ENCODE data around the gene KRTAP5-2. TPM values are rescaled to one million over a fixed set of nuclear protein-coding genes. Genes with fewer than 3 reads are reported as not detected.
"Not testable (repeated sequence)": the region's sequence is repeated elsewhere in the genome, so short reads cannot be mapped to it uniquely, and the experiment has no call there.

The KRTAP5-2 gene
- total RNA-seq, 1 experiment from 2014 or later: not detected

GRCh38 chr11:1589191-1589963 lies 8.7 kb downstream of the KRTAP5-2 start:
- H3K27me3 ChIP-seq (ENCODE audit: control insufficient read depth, insufficient read depth, low read length); H3K36me3 ChIP-seq (replicated peaks; ENCODE audit: control insufficient read depth, insufficient read depth, low read length); DNase-seq; H3K4me3 ChIP-seq (ENCODE audit: insufficient read depth, low read depth, low read length): not testable (repeated sequence)

- no peak overlapping the region for H3K4me3 ChIP-seq (ENCODE audit: insufficient read depth, low read depth, low read length)
- no peaks in the 10 kb centered on the region for H3K27me3 ChIP-seq (ENCODE audit: control insufficient read depth, insufficient read depth, low read length)
- no peak for DNase-seq
- no peaks in the 10 kb centered on the region for H3K36me3 ChIP-seq (replicated peaks; ENCODE audit: control insufficient read depth, insufficient read depth, low read length)
Observed at GRCh38 chr11:1586699-1587098, 11.4 kb downstream of the KRTAP5-2 start.

- not testable (repeated sequence) for H3K27me3 ChIP-seq (ENCODE audit: control insufficient read depth, insufficient read depth, low read length); DNase-seq; H3K4me3 ChIP-seq (ENCODE audit: insufficient read depth, low read depth, low read length); H3K36me3 ChIP-seq (replicated peaks; ENCODE audit: control insufficient read depth, insufficient read depth, low read length)
Observed at GRCh38 chr11:1584661-1585370, 13.3 kb downstream of the KRTAP5-2 start, which contains the start of gene KRTAP5-1. Gene KRTAP5-1 (minus strand): TSS chr11:1585283. CDS start chr11:1585249, 34 bp downstream.

- not testable (repeated sequence) for DNase-seq; H3K4me3 ChIP-seq (ENCODE audit: insufficient read depth, low read depth, low read length); H3K36me3 ChIP-seq (replicated peaks; ENCODE audit: control insufficient read depth, insufficient read depth, low read length); H3K27me3 ChIP-seq (ENCODE audit: control insufficient read depth, insufficient read depth, low read length)
Observed at GRCh38 chr11:1582909-1583308, 15.2 kb downstream of the KRTAP5-2 start.

- no peak overlapping the region for H3K4me3 ChIP-seq (ENCODE audit: insufficient read depth, low read depth, low read length)
- H3K27me3 ChIP-seq (ENCODE audit: control insufficient read depth, insufficient read depth, low read length): no peaks in the 10 kb centered on the region
- no peaks in the 10 kb centered on the region for H3K36me3 ChIP-seq (replicated peaks; ENCODE audit: control insufficient read depth, insufficient read depth, low read length)
- no peak for DNase-seq
Observed at GRCh38 chr11:1581976-1582375, 16.1 kb downstream of the KRTAP5-2 start.

GRCh38 chr11:1576825-1577224 lies 21.3 kb downstream of the KRTAP5-2 start:
- no peaks in the 10 kb centered on the region for H3K36me3 ChIP-seq (replicated peaks; ENCODE audit: control insufficient read depth, insufficient read depth, low read length)
- peaks cover 28% of the 10 kb centered on the region for H3K27me3 ChIP-seq (ENCODE audit: control insufficient read depth, insufficient read depth, low read length)
- no peak overlapping the region for H3K4me3 ChIP-seq (ENCODE audit: insufficient read depth, low read depth, low read length)
- DNase-seq: no peak

GRCh38 chr11:1575756-1576155 lies 22.3 kb downstream of the KRTAP5-2 start:
- H3K27me3 ChIP-seq (ENCODE audit: control insufficient read depth, insufficient read depth, low read length): peaks cover 35% of the 10 kb centered on the region
- not testable (repeated sequence) for H3K36me3 ChIP-seq (replicated peaks; ENCODE audit: control insufficient read depth, insufficient read depth, low read length); DNase-seq; H3K4me3 ChIP-seq (ENCODE audit: insufficient read depth, low read depth, low read length)

GRCh38 chr11:1574933-1575242 lies 23.2 kb downstream of the KRTAP5-2 start:
- Histone ChIP-seq H3K36me3 (replicated peaks; ENCODE audit: control insufficient read depth, insufficient read depth, low read length) (no peaks in the 10 kb centered on the region), H3K4me3 (ENCODE audit: insufficient read depth, low read depth, low read length) (no peak overlapping the region), H3K27me3 (ENCODE audit: control insufficient read depth, insufficient read depth, low read length) (peaks cover 41% of the 10 kb centered on the region)
- no peak for DNase-seq

GRCh38 chr11:1574238-1574932 lies 23.7 kb downstream of the KRTAP5-2 start:
- Histone ChIP-seq H3K27me3 (ENCODE audit: control insufficient read depth, insufficient read depth, low read length) (peaks cover 43% of the 10 kb centered on the region), H3K4me3 (ENCODE audit: insufficient read depth, low read depth, low read length) (peak overlapping the region; percentile 24), H3K36me3 (replicated peaks; ENCODE audit: control insufficient read depth, insufficient read depth, low read length) (no peaks in the 10 kb centered on the region)
- peak; percentile 96 for DNase-seq

- peak; percentile 83 for DNase-seq
- H3K4me3 ChIP-seq (ENCODE audit: insufficient read depth, low read depth, low read length): peak overlapping the region; percentile 10; the same call in 1 of the 2 replicates
- H3K27me3 ChIP-seq (ENCODE audit: control insufficient read depth, insufficient read depth, low read length): peaks cover 43% of the 10 kb centered on the region
- no peaks in the 10 kb centered on the region for H3K36me3 ChIP-seq (replicated peaks; ENCODE audit: control insufficient read depth, insufficient read depth, low read length)
Observed at GRCh38 chr11:1573903-1574237, 24.2 kb downstream of the KRTAP5-2 start.

GRCh38 chr11:1573077-1573902 lies 24.8 kb downstream of the KRTAP5-2 start:
- H3K36me3 ChIP-seq (replicated peaks; ENCODE audit: control insufficient read depth, insufficient read depth, low read length): no peaks in the 10 kb centered on the region
- DNase-seq: peak; percentile 79
- H3K4me3 ChIP-seq (ENCODE audit: insufficient read depth, low read depth, low read length): peak overlapping the region; percentile 46; the same call in 1 of the 2 replicates
- H3K27me3 ChIP-seq (ENCODE audit: control insufficient read depth, insufficient read depth, low read length): peaks cover 43% of the 10 kb centered on the region

GRCh38 chr11:1572197-1573076 lies 25.7 kb downstream of the KRTAP5-2 start, which contains the start of gene DUSP8:
Gene DUSP8 (minus strand): TSS chr11:1572271. CDS start chr11:1565826, 6,445 bp downstream.
- Histone ChIP-seq H3K36me3 (replicated peaks; ENCODE audit: control insufficient read depth, insufficient read depth, low read length) (no peaks in the 10 kb centered on the region), H3K27me3 (ENCODE audit: control insufficient read depth, insufficient read depth, low read length) (peaks cover 43% of the 10 kb centered on the region), H3K4me3 (ENCODE audit: insufficient read depth, low read depth, low read length) (peak within 1 kb of the TSS; percentile 46)
- peak; percentile 98 for DNase-seq

GRCh38 chr11:1571760-1572196 lies 26.3 kb downstream of the KRTAP5-2 start:
- no peak for DNase-seq
- peaks cover 43% of the 10 kb centered on the region for H3K27me3 ChIP-seq (ENCODE audit: control insufficient read depth, insufficient read depth, low read length)
- peak overlapping the region; percentile 45 for H3K4me3 ChIP-seq (ENCODE audit: insufficient read depth, low read depth, low read length)
- no peaks in the 10 kb centered on the region for H3K36me3 ChIP-seq (replicated peaks; ENCODE audit: control insufficient read depth, insufficient read depth, low read length)

Measured in H7 (cell line).